Fibroblast of skin of back (primary cell): ENCODE measurements around the gene RPL34. TPM values are rescaled to one million over a fixed set of nuclear protein-coding genes. Genes with fewer than 3 reads are reported as not detected.
"Not testable (repeated sequence)": the region's sequence is repeated elsewhere in the genome, so short reads cannot be mapped to it uniquely, and the experiment has no call there.

Experiments
- DNase-seq: peaks from one replicate; pipeline ENCODE4 v3.0.0-alpha.2; 2013
- polyA plus RNA-seq, 2 experiments: library from polyadenylated mRNA; unstranded; fragments of 120-200 nt; gene quantifications; one replicate each; pipeline ENCODE4 v1.2.1, GENCODE V29; 2013; ENCODE audit not compliant: insufficient read length in 2 of 2

RPL34 gene
- 826 TPM for polyA plus RNA-seq (2013, experiment 1 of 2; ENCODE audit: insufficient read length)
- polyA plus RNA-seq (2013, experiment 2 of 2; ENCODE audit: insufficient read length): 947 TPM

GRCh38 chr4:108620101-108620932 lies at the start of gene RPL34:
Gene RPL34 (plus strand): TSS chr4:108620576. CDS start chr4:108621960, 1,384 bp downstream.
- peak; percentile 99 for DNase-seq

- peak; percentile 84 for DNase-seq
Measured at GRCh38 chr4:108570993-108571569, 49.3 kb upstream of the RPL34 start.

GRCh38 chr4:108574402-108574801 lies 46.0 kb upstream of the RPL34 start:
- DNase-seq: no peak

GRCh38 chr4:108581083-108581482 lies 39.3 kb upstream of the RPL34 start:
- DNase-seq: no peak

- no peak for DNase-seq
Measured at GRCh38 chr4:108586778-108587177, 33.6 kb upstream of the RPL34 start.

- no peak for DNase-seq
Measured at GRCh38 chr4:108588878-108589277, 31.5 kb upstream of the RPL34 start.

GRCh38 chr4:108589961-108590360 lies 30.4 kb upstream of the RPL34 start:
- no peak for DNase-seq

- DNase-seq: no peak
Measured at GRCh38 chr4:108590776-108591175, 29.6 kb upstream of the RPL34 start.

- no peak for DNase-seq
Measured at GRCh38 chr4:108592674-108592986, 27.7 kb upstream of the RPL34 start.

GRCh38 chr4:108594296-108594695 lies 26.1 kb upstream of the RPL34 start:
- DNase-seq: not testable (repeated sequence)

- DNase-seq: no peak
Measured at GRCh38 chr4:108596344-108596743, 24.0 kb upstream of the RPL34 start.

- no peak for DNase-seq
Measured at GRCh38 chr4:108601106-108601505, 19.3 kb upstream of the RPL34 start.

GRCh38 chr4:108601532-108601931 lies 18.8 kb upstream of the RPL34 start:
- DNase-seq: no peak

- no peak for DNase-seq
Measured at GRCh38 chr4:108602163-108602562, 18.2 kb upstream of the RPL34 start.

- no peak for DNase-seq
Measured at GRCh38 chr4:108607079-108607815, 13.1 kb upstream of the RPL34 start.

GRCh38 chr4:108611365-108611764 lies 9.0 kb upstream of the RPL34 start:
- DNase-seq: peak; percentile 27

GRCh38 chr4:108612365-108612764 lies 8.0 kb upstream of the RPL34 start:
- DNase-seq: no peak

GRCh38 chr4:108619372-108620100 lies 840 bp upstream of the RPL34 start:
- no peak for DNase-seq

GRCh38 chr4:108620933-108621905 lies 843 bp downstream of the RPL34 start:
- no peak for DNase-seq

- DNase-seq: no peak
Measured at GRCh38 chr4:108622022-108622421, 1.6 kb downstream of the RPL34 start.

- DNase-seq: no peak
Measured at GRCh38 chr4:108622828-108623227, 2.5 kb downstream of the RPL34 start.
